ENCODE measurements around the gene P2RY13. TPM values are rescaled to one million over a fixed set of nuclear protein-coding genes. Genes with fewer than 3 reads are reported as not detected.

P2RY13 gene
- total and polyA plus RNA-seq, 2 of the 13 experiments (the other 11 are each of a cell fraction or from before 2014, with no cell fraction given), result not detected

GRCh38 chr3:151285940-151286339, 43.4 kb downstream of the P2RY13 start (continued):
- no peak for TF ChIP-seq ZNF362 (CRISPR knock-in tag; IDR thresholded peaks at IDR 0.05; ENCODE audit: borderline replicate concordance)
- TF ChIP-seq ZNF556 (CRISPR knock-in tag; IDR thresholded peaks at IDR 0.05; ENCODE audit: borderline replicate concordance), result no peak
- no peak for TF ChIP-seq ARNTL (CRISPR knock-in tag; IDR thresholded peaks at IDR 0.05)
- TF ChIP-seq ZBTB4 (CRISPR knock-in tag; IDR thresholded peaks at IDR 0.05; ENCODE audit: borderline replicate concordance), result no peak
- no peak for TF ChIP-seq KLF6 (CRISPR knock-in tag; IDR thresholded peaks at IDR 0.05)
- TF ChIP-seq ZNF800 (CRISPR knock-in tag; IDR thresholded peaks at IDR 0.05), result no peak
- no peak for TF ChIP-seq IKZF4 (CRISPR knock-in tag; IDR thresholded peaks at IDR 0.05; ENCODE audit: borderline replicate concordance, low read depth, not compliant biosample characterization)
- TF ChIP-seq SP5 (CRISPR knock-in tag; IDR thresholded peaks at IDR 0.05; ENCODE audit: borderline replicate concordance, low read depth), result no peak
- no peak for TF ChIP-seq IKZF5 (CRISPR knock-in tag; IDR thresholded peaks at IDR 0.05)
- no peak for TF ChIP-seq ZNF276 (CRISPR knock-in tag; IDR thresholded peaks at IDR 0.05; ENCODE audit: low read depth)
- TF ChIP-seq ZNF761 (CRISPR knock-in tag; conservative IDR thresholded peaks at IDR 0.05), result no peak
- no peak for TF ChIP-seq SKI (IDR thresholded peaks at IDR 0.05; ENCODE audit: partially characterized antibody)
- no peak for TF ChIP-seq ZNF263 (CRISPR knock-in tag; IDR thresholded peaks at IDR 0.05)
- TF ChIP-seq NKX3-1 (CRISPR knock-in tag; IDR thresholded peaks at IDR 0.05), result no peak
